ENCODE measurements around the gene CCDC57. TPM values are rescaled to one million over a fixed set of nuclear protein-coding genes. Genes with fewer than 3 reads are reported as not detected.

CCDC57 gene
- total RNA-seq, 1 donor from 2014 or later = 79.0 TPM

DNA sequence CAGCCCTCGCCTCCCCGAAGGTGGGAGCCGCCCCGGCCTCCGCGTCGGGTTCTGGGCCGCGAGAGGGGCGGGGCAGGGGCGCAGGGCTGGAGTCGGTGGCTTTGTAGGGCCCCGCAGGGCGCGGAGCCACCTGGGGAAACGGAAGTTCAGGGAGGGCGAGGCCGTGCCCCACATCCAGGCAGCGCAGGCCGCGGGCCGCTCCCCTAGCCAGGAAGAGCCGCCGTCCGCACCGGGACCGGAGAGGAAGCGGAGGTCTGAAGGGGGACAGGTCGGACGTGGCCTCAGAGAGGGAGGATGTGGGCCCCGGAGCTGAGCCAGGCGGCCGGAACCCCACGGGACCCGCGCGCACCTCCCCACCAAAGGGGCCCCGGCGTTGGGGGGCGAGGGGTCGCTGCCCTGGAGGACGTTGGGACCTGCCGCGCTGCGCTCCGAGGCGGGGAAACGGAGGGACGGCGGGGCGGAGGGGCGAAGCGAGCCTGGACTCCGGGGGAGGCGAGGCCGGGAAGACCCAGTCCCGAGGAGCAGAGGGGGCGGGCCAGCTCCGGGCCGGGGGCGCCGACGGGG is 15.7 kb upstream of the CCDC57 start:
- Mint-ChIP-seq H3K27ac (no peak overlapping the region), H3K4me1 (ENCODE audit: low read depth) (peaks cover 1% of the 10 kb centered on the region), H3K36me3 (ENCODE audit: insufficient read depth) (no peaks in the 10 kb centered on the region), H3K9me3 (ENCODE audit: low read depth) (no peaks in the 10 kb centered on the region), H3K4me3 (ENCODE audit: low read depth) (peak overlapping the region; percentile 40), H3K27me3 (peaks cover 10% of the 10 kb centered on the region)
- no peak for DNase-seq (ENCODE audit: low spot score, unreplicated experiment)
- no peak for TF ChIP-seq CTCF (IDR thresholded peaks at IDR 0.05; ENCODE audit: unreplicated experiment)

DNA sequence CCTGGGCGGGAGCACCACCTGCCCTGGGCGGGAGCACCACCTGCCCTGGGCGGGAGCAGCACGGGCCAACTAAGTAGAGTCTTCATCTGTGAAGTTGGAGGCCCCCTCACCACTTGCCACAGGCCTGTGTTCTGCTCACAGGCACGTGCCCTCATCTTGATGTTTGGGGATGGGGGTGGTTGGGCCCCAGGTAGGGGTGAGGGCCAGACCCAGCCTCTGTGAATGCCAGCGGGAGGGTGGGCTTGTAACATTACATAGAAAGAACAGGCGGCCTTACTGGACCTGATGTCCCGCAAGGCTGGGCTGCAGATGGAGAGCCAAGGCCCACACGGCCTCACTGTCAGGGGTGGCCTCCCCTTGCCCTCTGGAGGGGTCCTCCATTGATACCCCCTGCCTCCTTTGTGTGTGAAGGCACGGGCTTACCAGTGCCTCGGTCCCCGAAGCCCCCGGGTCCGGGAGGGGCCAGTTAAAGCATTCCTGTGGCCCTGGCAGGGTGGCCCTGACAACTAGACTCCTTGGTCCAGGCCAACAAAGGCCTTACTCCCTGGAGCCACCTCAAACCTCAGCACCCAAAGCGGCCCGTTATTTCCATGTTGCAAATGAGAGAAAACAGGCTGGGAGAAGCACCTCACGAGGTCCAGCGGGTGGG is 15.1 kb upstream of the CCDC57 start:
- H3K27ac Mint-ChIP-seq = no peak overlapping the region
- peaks cover 1% of the 10 kb centered on the region for H3K4me1 Mint-ChIP-seq (ENCODE audit: low read depth)
- no peak for TF ChIP-seq CTCF (IDR thresholded peaks at IDR 0.05; ENCODE audit: unreplicated experiment)
- H3K36me3 Mint-ChIP-seq (ENCODE audit: insufficient read depth) = no peaks in the 10 kb centered on the region
- H3K4me3 Mint-ChIP-seq (ENCODE audit: low read depth) = no peak overlapping the region
- peaks cover 11% of the 10 kb centered on the region for H3K27me3 Mint-ChIP-seq
- no peak for DNase-seq (ENCODE audit: low spot score, unreplicated experiment)
- no peaks in the 10 kb centered on the region for H3K9me3 Mint-ChIP-seq (ENCODE audit: low read depth)

GRCh38 chr17:82226809-82227628 is 14.4 kb upstream of the CCDC57 start:
- H3K27ac Mint-ChIP-seq = no peak overlapping the region
- no peak overlapping the region for H3K4me3 Mint-ChIP-seq (ENCODE audit: low read depth)
- peaks cover 13% of the 10 kb centered on the region for H3K27me3 Mint-ChIP-seq
- no peaks in the 10 kb centered on the region for H3K9me3 Mint-ChIP-seq (ENCODE audit: low read depth)
- TF ChIP-seq CTCF (IDR thresholded peaks at IDR 0.05; ENCODE audit: unreplicated experiment) = no peak
- peaks cover 1% of the 10 kb centered on the region for H3K4me1 Mint-ChIP-seq (ENCODE audit: low read depth)
- DNase-seq (ENCODE audit: low spot score, unreplicated experiment) = no peak
- H3K36me3 Mint-ChIP-seq (ENCODE audit: insufficient read depth) = no peaks in the 10 kb centered on the region

DNA sequence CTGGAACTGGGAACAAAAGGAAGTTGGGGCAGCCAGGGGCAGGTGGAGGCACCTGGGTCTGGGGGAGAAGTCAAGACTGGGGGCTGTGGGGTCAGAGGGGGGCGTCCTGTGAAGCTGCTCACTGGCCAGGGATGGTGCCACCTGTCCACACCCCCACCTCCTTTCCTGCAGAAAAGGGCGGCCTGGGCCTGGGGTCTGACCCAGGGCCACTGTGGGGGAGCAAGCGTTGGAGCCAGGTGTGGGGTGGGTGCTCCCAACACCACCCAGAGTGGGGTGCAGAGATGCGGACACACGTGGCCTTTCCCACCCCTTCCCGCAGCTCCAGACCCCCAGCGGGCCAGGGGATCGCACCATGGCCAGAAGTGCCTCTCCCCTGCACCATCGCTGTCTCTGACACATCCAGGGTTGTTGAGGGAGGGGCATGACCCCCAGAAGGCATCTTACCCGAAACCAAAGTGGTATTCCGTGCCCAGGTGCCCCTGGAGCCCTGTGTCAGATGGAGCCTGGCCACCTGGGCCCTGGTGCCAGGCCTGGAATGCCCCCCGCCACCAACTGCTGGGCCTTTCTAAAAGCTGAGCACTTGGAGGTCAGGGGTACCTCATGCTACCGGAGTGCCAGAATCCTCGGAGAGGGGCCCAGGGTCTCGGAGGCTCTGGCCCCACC is 13.6 kb upstream of the CCDC57 start:
- Mint-ChIP-seq H3K36me3 (ENCODE audit: insufficient read depth) (no peaks in the 10 kb centered on the region), H3K4me1 (ENCODE audit: low read depth) (peaks cover 1% of the 10 kb centered on the region), H3K27me3 (peaks cover 17% of the 10 kb centered on the region), H3K9me3 (ENCODE audit: low read depth) (no peaks in the 10 kb centered on the region), H3K27ac (no peak overlapping the region), H3K4me3 (ENCODE audit: low read depth) (no peak overlapping the region)
- TF ChIP-seq CTCF (IDR thresholded peaks at IDR 0.05; ENCODE audit: unreplicated experiment) = no peak
- no peak for DNase-seq (ENCODE audit: low spot score, unreplicated experiment)

- no peak for TF ChIP-seq CTCF (IDR thresholded peaks at IDR 0.05; ENCODE audit: unreplicated experiment)
- DNase-seq (ENCODE audit: low spot score, unreplicated experiment) = no peak
- Mint-ChIP-seq H3K4me3 (ENCODE audit: low read depth) (no peak overlapping the region), H3K4me1 (ENCODE audit: low read depth) (peaks cover 1% of the 10 kb centered on the region), H3K9me3 (ENCODE audit: low read depth) (no peaks in the 10 kb centered on the region), H3K27ac (no peak overlapping the region), H3K27me3 (peaks cover 18% of the 10 kb centered on the region), H3K36me3 (ENCODE audit: insufficient read depth) (no peaks in the 10 kb centered on the region)
These were observed 12.9 kb upstream of the CCDC57 start for GRCh38 chr17:82225368-82226029.

All from progenitor cell of endocrine pancreas (in vitro differentiated cells).